DOHH2 (cell line): Measurements from ENCODE around the gene ESRRG.

ENCODE experiments used
- H3F3A ChIP-seq: fragments of 200-600 bp; sonication (generic), shearing (Covaris generic); 2 replicates; pipeline ENCODE4 v1.6.0; 2016; ENCODE audit warnings: antibody characterized with exemption, mild to moderate bottlenecking; ENCODE audit not compliant: control insufficient read depth, insufficient read depth
- H3K27ac ChIP-seq: fragments of 200-600 bp; sonication (generic); 2 replicates; pipeline ENCODE4 v1.5.1; 2014; ENCODE audit warnings: low read depth, mild to moderate bottlenecking, low read length, moderate library complexity
- H3K27me3 ChIP-seq: fragments of 200-600 bp; sonication (generic); 2 replicates; pipeline ENCODE4 v1.6.1; 2014; ENCODE audit warnings: mild to moderate bottlenecking, low read length, mixed read lengths; ENCODE audit not compliant: control insufficient read depth
- H3K36me3 ChIP-seq: fragments of 200-600 bp; sonication (generic); 2 replicates; pipeline ENCODE4 v1.6.1; 2014; ENCODE audit warnings: mild to moderate bottlenecking, low read length, moderate library complexity, mixed read lengths; ENCODE audit not compliant: control insufficient read depth
- H3K4me1 ChIP-seq: fragments of 200-600 bp; sonication (generic); 2 replicates; pipeline ENCODE4 v1.6.1; 2014; ENCODE audit warnings: mild to moderate bottlenecking, low read length, mixed read lengths; ENCODE audit not compliant: control insufficient read depth
- H3K4me2 ChIP-seq: fragments of 200-600 bp; sonication (generic); 2 replicates; pipeline ENCODE4 v1.6.0; 2014; ENCODE audit warnings: mild to moderate bottlenecking, low read length, moderate library complexity
- H3K4me3 ChIP-seq: fragments of 200-600 bp; sonication (generic); 2 replicates; pipeline ENCODE4 v1.5.1; 2014; ENCODE audit warnings: mild to moderate bottlenecking, low read length, mixed read lengths
- H3K79me2 ChIP-seq: fragments of 200-600 bp; sonication (generic); 2 replicates; pipeline ENCODE4 v1.6.1; 2014; ENCODE audit warnings: mild to moderate bottlenecking, low read length, mixed read lengths; ENCODE audit not compliant: control insufficient read depth
- H3K9me2 ChIP-seq: fragments of 200-600 bp; sonication (generic); replicated peaks from 2 replicates; pipeline ENCODE4 v1.6.1; 2014; ENCODE audit warnings: mild to moderate bottlenecking, low read length, mixed read lengths; ENCODE audit not compliant: control insufficient read depth
- H3K9me3 ChIP-seq: fragments of 200-600 bp; sonication (generic); 2 replicates; pipeline ENCODE4 v1.6.1; 2014; ENCODE audit warnings: antibody characterized with exemption, low read length, mixed read lengths; ENCODE audit not compliant: control insufficient read depth, insufficient read depth
- H4K20me1 ChIP-seq: fragments of 200-600 bp; sonication (generic); 2 replicates; pipeline ENCODE4 v1.6.0; 2014; ENCODE audit warnings: low read depth, mild to moderate bottlenecking, antibody characterized with exemption, low read length, moderate library complexity; ENCODE audit not compliant: control insufficient read depth, insufficient read depth
- EZH2phosphoT487 ChIP-seq: fragments of 200-600 bp; sonication (generic); IDR thresholded peaks from 2 replicates; pipeline ENCODE4 v1.6.1; 2017; ENCODE audit warnings: borderline replicate concordance, mild to moderate bottlenecking, antibody characterized with exemption, low read length, moderate library complexity, mixed read lengths
- TF ChIP-seq, protein P1 (sequence below): fragments of 200-600 bp; sonication (generic); IDR thresholded peaks from one replicate; pipeline ENCODE4 v1.5.1; 2014; ENCODE audit warnings: antibody characterized with exemption, mild to moderate bottlenecking, low read depth, low read length; ENCODE audit not compliant: poor library complexity, severe bottlenecking

ESRRG gene

GRCh38 chr1:216651826-216652418 is 71.3 kb downstream of the ESRRG start:
- Histone ChIP-seq H3K79me2 (no peaks in the 10 kb centered on the region), H3K27me3 (no peaks in the 10 kb centered on the region), H3K4me2 (no peak overlapping the region), H3K4me3 (no peak overlapping the region), H3F3A (no peaks in the 10 kb centered on the region), H3K36me3 (no peaks in the 10 kb centered on the region), H3K27ac (no peak overlapping the region), H3K9me3 (no peaks in the 10 kb centered on the region), H4K20me1 (no peaks in the 10 kb centered on the region), H3K4me1 (no peaks in the 10 kb centered on the region), H3K9me2 (no peaks in the 10 kb centered on the region)
- TF ChIP-seq, protein P1, sequence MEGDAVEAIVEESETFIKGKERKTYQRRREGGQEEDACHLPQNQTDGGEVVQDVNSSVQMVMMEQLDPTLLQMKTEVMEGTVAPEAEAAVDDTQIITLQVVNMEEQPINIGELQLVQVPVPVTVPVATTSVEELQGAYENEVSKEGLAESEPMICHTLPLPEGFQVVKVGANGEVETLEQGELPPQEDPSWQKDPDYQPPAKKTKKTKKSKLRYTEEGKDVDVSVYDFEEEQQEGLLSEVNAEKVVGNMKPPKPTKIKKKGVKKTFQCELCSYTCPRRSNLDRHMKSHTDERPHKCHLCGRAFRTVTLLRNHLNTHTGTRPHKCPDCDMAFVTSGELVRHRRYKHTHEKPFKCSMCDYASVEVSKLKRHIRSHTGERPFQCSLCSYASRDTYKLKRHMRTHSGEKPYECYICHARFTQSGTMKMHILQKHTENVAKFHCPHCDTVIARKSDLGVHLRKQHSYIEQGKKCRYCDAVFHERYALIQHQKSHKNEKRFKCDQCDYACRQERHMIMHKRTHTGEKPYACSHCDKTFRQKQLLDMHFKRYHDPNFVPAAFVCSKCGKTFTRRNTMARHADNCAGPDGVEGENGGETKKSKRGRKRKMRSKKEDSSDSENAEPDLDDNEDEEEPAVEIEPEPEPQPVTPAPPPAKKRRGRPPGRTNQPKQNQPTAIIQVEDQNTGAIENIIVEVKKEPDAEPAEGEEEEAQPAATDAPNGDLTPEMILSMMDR, result no peak
- TF ChIP-seq EZH2phosphoT487, result no peak

DNA sequence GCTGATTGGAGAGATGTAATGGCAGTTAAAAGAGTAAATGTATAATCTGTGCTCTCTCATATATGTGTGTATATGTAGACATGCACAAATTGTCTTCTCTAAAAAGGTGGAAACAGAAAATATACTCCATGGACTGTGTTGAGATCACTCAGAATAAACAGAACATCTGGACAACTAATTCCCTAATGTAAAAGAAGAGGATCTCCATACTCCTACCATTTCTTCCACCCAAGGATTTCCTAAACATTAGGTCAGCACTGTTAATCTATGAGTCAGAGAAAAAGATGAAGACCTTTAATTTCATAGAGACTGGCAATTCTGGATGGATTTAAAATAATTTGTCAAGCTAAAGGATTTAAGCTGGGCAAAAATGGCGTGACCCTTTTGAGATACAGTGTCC is 80.1 kb downstream of the ESRRG start:
- H3K79me2 ChIP-seq, result no peaks in the 10 kb centered on the region
- H3K9me2 ChIP-seq, result no peaks in the 10 kb centered on the region
- no peak for TF ChIP-seq EZH2phosphoT487
- TF ChIP-seq, protein P1, result no peak

DNA sequence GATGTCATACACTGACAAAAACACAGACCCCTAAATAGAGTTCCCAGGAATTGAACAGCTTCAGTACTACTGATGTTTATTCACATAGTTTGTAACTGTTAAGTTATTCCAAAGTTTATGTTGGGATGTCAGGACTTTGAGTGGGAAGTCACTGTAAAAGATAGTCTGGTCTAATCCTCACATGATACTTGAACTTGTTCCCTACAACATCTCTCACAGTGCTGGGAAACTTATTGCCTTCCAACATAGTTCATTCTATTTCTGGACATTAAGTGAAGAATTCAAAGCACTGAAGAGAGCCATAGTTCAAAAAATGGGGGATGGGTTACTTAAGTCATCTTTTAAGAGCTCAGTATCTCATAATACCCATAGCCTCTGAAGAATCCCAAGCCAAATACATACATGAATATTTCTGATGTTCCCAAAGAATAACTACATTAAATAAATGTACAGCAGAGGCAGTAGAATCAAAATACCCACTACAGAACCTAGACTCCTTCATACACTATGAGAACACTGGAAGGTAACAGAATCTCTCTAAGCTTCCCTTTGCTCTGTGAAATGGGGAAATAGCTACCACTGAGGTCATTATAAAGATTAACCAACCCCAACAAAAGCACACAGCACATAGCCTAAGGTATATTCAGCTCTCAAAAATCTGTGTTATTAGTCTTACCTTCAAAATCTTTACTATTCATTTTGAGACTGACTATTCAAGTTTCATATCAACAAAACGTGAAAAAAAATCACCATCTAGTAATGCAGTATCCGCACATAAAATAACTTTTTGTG is 81.4 kb downstream of the ESRRG start:
- TF ChIP-seq EZH2phosphoT487, result no peak
- TF ChIP-seq, protein P1, result no peak
- Histone ChIP-seq H3F3A (no peaks in the 10 kb centered on the region), H3K79me2 (no peaks in the 10 kb centered on the region), H3K4me3 (no peak overlapping the region), H3K9me2 (no peaks in the 10 kb centered on the region), H3K9me3 (no peaks in the 10 kb centered on the region), H4K20me1 (no peaks in the 10 kb centered on the region), H3K4me2 (no peak overlapping the region), H3K27ac (no peak overlapping the region), H3K36me3 (no peaks in the 10 kb centered on the region), H3K27me3 (no peaks in the 10 kb centered on the region), H3K4me1 (no peaks in the 10 kb centered on the region)

More for the DNA sequence above, 80.1 kb downstream of the ESRRG start:
- Histone ChIP-seq H3K27me3 (no peaks in the 10 kb centered on the region), H4K20me1 (no peaks in the 10 kb centered on the region), H3K4me3 (no peak overlapping the region), H3F3A (no peaks in the 10 kb centered on the region), H3K9me3 (no peaks in the 10 kb centered on the region), H3K36me3 (no peaks in the 10 kb centered on the region), H3K4me1 (no peaks in the 10 kb centered on the region), H3K27ac (no peak overlapping the region), H3K4me2 (no peak overlapping the region)
